Stimulated activated CD8-positive, alpha-beta memory T cell treated with anti-CD3 and anti-CD28 coated beads, Interleukin-15, amount 100 ng/mL, for 4 hours (primary cell): ENCODE data around the gene TMEM256.
"Not testable (repeated sequence)": the region's sequence is repeated elsewhere in the genome, so short reads cannot be mapped to it uniquely, and the experiment has no call there.

Experiments
- DNase-seq, 2 donors: peaks; one replicate each; pipeline ENCODE4 v3.0.0-alpha.2; 2020; ENCODE audit warnings: low read depth in 2 of 2

Gene TMEM256

GRCh38 chr17:7383742-7384488 is 20.0 kb downstream of the TMEM256 start:
- DNase-seq: peak; percentile 44 to 61

- no peak for DNase-seq
Measured at GRCh38 chr17:7383371-7383741, 20.5 kb downstream of the TMEM256 start.

DNA sequence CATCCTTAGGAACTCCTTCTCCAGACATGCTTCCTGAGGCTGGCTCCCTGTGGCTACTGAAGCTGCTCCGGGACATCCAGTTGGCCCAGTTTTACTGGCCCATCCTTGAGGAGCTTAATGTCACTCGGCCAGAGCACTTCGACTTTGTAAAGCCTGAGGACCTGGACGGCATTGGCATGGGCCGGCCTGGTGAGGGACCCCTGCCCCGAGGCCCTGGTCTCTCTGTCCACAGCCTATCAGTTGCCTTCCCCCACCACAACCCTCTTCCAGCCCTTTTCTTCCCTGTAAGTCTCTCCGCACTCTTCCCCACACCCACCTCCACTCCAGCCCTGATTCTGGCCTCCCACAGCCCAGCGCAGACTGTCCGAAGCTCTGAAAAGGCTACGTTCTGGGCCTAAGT is 21.0 kb downstream of the TMEM256 start:
- no peak for DNase-seq

- no peak for DNase-seq
Measured at GRCh38 chr17:7380855-7381683, 22.8 kb downstream of the TMEM256 start, which contains the start of gene TNK1. TSS of gene TNK1 (plus strand) at chr17:7381089. CDS start at chr17:7382927, 1,838 bp downstream.

GRCh38 chr17:7380321-7380720 is 23.6 kb downstream of the TMEM256 start:
- no peak for DNase-seq

DNA sequence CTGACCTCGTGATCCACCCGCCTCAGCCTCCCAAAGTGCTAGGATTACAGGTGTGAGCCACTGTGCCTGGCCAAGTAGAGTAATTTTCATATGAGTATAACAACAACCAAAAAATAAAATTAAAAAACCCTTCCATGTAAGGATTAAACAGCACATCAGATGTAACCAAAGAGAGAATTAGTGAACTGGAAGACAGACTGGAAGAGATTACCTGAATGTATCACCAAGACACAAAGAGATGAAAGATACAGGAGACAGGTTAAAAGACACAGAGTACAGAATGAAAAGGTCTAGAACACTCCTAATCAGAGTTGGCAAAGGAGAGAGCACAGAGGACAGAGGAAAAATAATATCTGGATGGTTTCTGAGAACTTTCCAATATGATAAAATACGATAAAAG is 24.8 kb downstream of the TMEM256 start:
- no peak for DNase-seq

DNA sequence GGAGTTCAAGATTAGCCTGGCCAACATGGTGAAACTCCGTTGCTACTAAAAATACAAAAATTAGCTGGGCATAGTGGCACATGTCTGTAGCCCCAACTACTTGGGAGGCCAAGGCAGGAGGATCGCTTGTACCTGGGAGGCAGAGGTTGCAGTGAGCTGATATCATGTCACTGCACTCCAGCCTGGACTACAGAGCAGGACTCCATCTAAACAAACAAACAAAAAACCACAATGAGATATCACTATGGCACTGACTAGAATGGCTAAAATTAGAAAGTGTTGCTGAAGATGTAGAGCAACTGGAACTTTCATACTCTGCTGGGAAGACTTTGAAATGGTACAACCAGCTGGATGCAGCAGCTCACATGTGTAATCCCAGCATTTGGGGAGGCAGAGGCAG is 29.5 kb downstream of the TMEM256 start:
- DNase-seq: no peak

GRCh38 chr17:7370853-7371252 is 33.0 kb downstream of the TMEM256 start:
- no peak for DNase-seq

DNA sequence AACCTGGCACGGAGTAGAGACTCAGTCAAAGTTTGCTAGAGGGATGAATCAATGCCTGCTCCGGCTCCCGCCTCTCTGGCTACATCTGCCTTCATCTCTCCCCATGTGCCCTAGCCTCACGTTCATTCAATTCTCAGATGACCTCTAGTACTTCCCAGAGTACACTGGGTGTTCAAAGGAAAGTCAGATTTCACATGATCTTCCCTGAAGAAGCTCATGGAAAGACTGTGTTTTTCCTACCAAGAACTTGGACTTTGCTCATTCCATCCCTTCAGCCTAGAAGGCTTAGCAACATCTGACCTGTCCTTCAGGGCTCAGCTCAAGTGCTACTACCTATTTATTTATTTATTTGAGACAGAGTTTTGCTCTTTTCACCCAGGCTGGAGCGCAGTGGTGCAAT is 34.1 kb downstream of the TMEM256 start:
- no peak for DNase-seq

- DNase-seq: not testable (repeated sequence)
Measured at GRCh38 chr17:7368599-7368994, 35.3 kb downstream of the TMEM256 start.

GRCh38 chr17:7367918-7368598 is 35.8 kb downstream of the TMEM256 start:
- DNase-seq: no peak

GRCh38 chr17:7367083-7367482 is 36.8 kb downstream of the TMEM256 start:
- no peak for DNase-seq

GRCh38 chr17:7365963-7366362 is 37.9 kb downstream of the TMEM256 start:
- not testable (repeated sequence) for DNase-seq

- no peak for DNase-seq
Measured at GRCh38 chr17:7363311-7363710, 40.6 kb downstream of the TMEM256 start.

GRCh38 chr17:7361906-7362305 is 42.0 kb downstream of the TMEM256 start:
- no peak for DNase-seq

DNA sequence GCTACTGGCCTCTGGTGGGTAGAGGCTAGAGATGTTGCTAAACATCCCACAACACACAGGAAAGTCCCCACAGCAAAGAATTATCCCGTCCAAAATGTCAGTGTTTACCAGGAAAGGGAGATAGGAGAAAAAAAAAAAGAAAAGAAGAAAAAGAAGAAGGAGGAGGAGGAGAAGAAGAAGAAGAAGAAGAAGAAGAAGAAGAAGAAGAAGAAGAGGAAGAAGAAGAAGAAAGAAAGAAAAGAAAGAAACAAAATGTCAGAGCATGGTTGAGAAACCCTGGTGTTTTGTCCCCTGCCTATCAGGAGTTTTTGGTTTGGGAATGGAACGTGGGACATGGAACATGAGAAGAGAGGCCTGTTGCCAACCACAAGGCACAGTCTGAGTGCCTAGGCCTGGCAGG is 46.5 kb downstream of the TMEM256 start:
- no peak for DNase-seq

GRCh38 chr17:7356756-7357155 is 47.1 kb downstream of the TMEM256 start:
- no peak for DNase-seq

- DNase-seq: peak; percentile 60 to 68
Measured at GRCh38 chr17:7356072-7356549, 47.8 kb downstream of the TMEM256 start.

DNA sequence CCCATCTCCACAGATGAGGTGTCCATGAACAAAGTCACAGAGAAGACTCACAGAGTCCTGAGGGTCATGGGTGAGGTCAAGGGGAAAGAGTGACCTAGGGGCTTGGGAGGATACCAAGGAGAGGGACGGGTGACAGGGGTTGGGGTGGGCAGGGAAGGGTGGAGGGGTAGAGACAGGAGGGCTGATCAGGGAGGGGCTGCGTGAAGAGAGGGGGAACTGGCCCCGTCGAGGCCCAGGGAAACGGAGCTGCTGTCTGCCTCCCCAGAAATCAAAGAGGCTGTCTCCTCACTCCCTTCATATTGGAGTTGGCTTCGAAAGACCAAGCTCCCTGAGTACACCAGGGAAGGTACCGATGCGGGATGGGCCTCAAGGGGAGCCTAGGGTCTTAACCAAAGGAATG is 48.3 kb downstream of the TMEM256 start:
- no peak for DNase-seq

- no peak for DNase-seq
Measured at GRCh38 chr17:7355053-7355452, 48.8 kb downstream of the TMEM256 start, which contains the start of gene TMEM95. TSS of gene TMEM95 (plus strand) at chr17:7355156. CDS start at chr17:7355205, 49 bp downstream.

DNA sequence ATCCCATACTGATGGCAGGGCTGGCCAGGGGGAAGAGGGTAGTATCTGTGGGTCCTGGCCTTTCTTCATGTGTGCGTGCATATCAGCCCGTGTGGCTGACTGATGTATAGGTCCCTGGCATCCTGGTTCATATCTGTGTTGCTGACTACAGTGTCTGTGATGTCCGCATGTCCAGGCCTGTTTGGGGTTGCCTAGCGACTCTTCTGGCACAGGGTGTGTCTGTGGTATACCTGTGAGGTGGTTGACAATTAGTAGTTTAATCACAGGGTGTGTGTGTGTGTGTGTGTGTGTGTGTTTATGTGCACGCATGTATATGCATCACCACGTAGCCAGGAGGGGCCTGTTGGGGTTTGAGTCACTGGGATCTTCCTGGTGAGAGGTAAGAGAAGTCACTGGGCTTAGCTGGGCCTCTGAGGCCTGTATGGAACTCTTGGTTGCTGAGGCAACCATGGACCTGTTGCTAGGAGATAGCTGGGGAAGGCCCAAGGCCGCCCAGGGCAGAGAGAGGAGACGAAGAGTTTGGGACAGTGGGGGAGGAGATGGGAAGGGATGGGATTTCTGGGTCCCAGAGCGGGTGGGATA is 49.5 kb downstream of the TMEM256 start:
- DNase-seq: no peak
